Measurements from ENCODE around the gene KNDC1. TPM values are rescaled to one million over a fixed set of nuclear protein-coding genes. Genes with fewer than 3 reads are reported as not detected.

KNDC1 gene
- total and polyA plus RNA-seq, 2 donors (not counting 1 experiment from before 2014, with no cell fraction given) = 0.17 to 0.45 TPM

- DNase-seq (no peak), ATAC-seq (ENCODE audit: low read depth) (peak; percentile 29)
- H3K9me3 ChIP-seq (ENCODE audit: control extremely low read depth in 1 of 3, control insufficient read depth in 2 of 3, insufficient read depth in 1 of 3, low read length in 2 of 3) = peaks cover 0 to 7% (median 0%) of the 10 kb centered on the region in 3 donors
- H3K4me1 ChIP-seq (ENCODE audit: control insufficient read depth in 2 of 2, insufficient read depth in 2 of 2, low read length in 2 of 2) = peaks cover 47 to 51% of the 10 kb centered on the region in 2 donors
- WGBS (ENCODE audit: insufficient coverage) = 8% methylated on average over 42 of the region's 48 CpGs
- peak overlapping the region; percentile 63 for H2AFZ ChIP-seq (ENCODE audit: insufficient read depth, low read depth, low read length, poor library complexity, severe bottlenecking)
- H3K27me3 ChIP-seq (replicated peaks in 1 of 4; ENCODE audit: control extremely low read depth in 1 of 4, control insufficient read depth in 3 of 4, insufficient read depth in 4 of 4, low read length in 3 of 4) = peaks cover 0 to 59% (median 24%) of the 10 kb centered on the region in 4 experiments
- no peaks in the 10 kb centered on the region for H3K9me3 Mint-ChIP-seq (ENCODE audit: insufficient read depth)
- peak overlapping the region; percentile 53 for H3K9ac ChIP-seq (ENCODE audit: low read length)
- CTCF ChIA-PET = no interaction called here
- H3K4me2 ChIP-seq (replicated peaks; ENCODE audit: low read depth, low read length, poor library complexity, severe bottlenecking) = peak overlapping the region; percentile 86
- POLR2A ChIA-PET = no interaction called here
- intact Hi-C loops (cut with micrococcal nuclease) = no loop called here
- no peak overlapping the region for H3K27ac ChIP-seq (ENCODE audit: low read length in 2 of 2)
- peak overlapping the region; percentile 3 for H3K27ac Mint-ChIP-seq
- peak overlapping the region in 3 of 5 experiments; percentile 32 to 55 (median 42) for H3K4me3 ChIP-seq (ENCODE audit: control extremely low read depth in 1 of 5, extremely low read depth in 1 of 5, insufficient read depth in 1 of 5, low read depth in 2 of 5, low read length in 4 of 5)
- H3K4me1 Mint-ChIP-seq = peaks cover 24% of the 10 kb centered on the region
- H3K36me3 ChIP-seq (replicated peaks in 1 of 2; ENCODE audit: control extremely low read depth in 1 of 2, control insufficient read depth in 1 of 2, extremely low read depth in 1 of 2, insufficient read depth in 2 of 2, low read length in 1 of 2) = no peaks in the 10 kb centered on the region
- no peaks in the 10 kb centered on the region for H3K79me2 ChIP-seq (ENCODE audit: control insufficient read depth, insufficient read depth, low read length)
- H4K20me1 ChIP-seq (ENCODE audit: control insufficient read depth, insufficient read depth, low read length, poor library complexity, severe bottlenecking) = peaks cover 4% of the 10 kb centered on the region
- peaks cover 20% of the 10 kb centered on the region for H3K27me3 Mint-ChIP-seq
- TF ChIP-seq CTCF (IDR thresholded peaks at IDR 0.05) (no peak), EZH2 (IDR thresholded peaks at IDR 0.05; ENCODE audit: borderline replicate concordance, insufficient read depth, low read depth, low read length, poor library complexity, severe bottlenecking) (no peak)
- peak overlapping the region; percentile 80 for H3K4me3 Mint-ChIP-seq
Observed at GRCh38 chr10:133235265-133235855, 75.3 kb downstream of the KNDC1 start.

- intact Hi-C loops (cut with micrococcal nuclease) = no loop called here
- Histone ChIP-seq H2AFZ (ENCODE audit: insufficient read depth, low read depth, low read length, poor library complexity, severe bottlenecking) (peak overlapping the region; percentile 63), H3K9me3 (ENCODE audit: control extremely low read depth in 1 of 3, control insufficient read depth in 2 of 3, insufficient read depth in 1 of 3, low read length in 2 of 3) (peaks cover 0 to 7% (median 0%) of the 10 kb centered on the region in 3 donors), H3K36me3 (replicated peaks in 1 of 2; ENCODE audit: control extremely low read depth in 1 of 2, control insufficient read depth in 1 of 2, extremely low read depth in 1 of 2, insufficient read depth in 2 of 2, low read length in 1 of 2) (no peaks in the 10 kb centered on the region), H3K4me3 (ENCODE audit: control extremely low read depth in 1 of 5, extremely low read depth in 1 of 5, insufficient read depth in 1 of 5, low read depth in 2 of 5, low read length in 4 of 5) (peak overlapping the region; percentile 13 to 55 (median 31)), H3K27me3 (replicated peaks in 1 of 4; ENCODE audit: control extremely low read depth in 1 of 4, control insufficient read depth in 3 of 4, insufficient read depth in 4 of 4, low read length in 3 of 4) (peaks cover 0 to 59% (median 24%) of the 10 kb centered on the region in 4 experiments), H3K4me2 (replicated peaks; ENCODE audit: low read depth, low read length, poor library complexity, severe bottlenecking) (peak overlapping the region; percentile 86), H3K4me1 (ENCODE audit: control insufficient read depth in 2 of 2, insufficient read depth in 2 of 2, low read length in 2 of 2) (peaks cover 51 to 52% of the 10 kb centered on the region in 2 donors), H3K79me2 (ENCODE audit: control insufficient read depth, insufficient read depth, low read length) (no peaks in the 10 kb centered on the region), H3K9ac (ENCODE audit: low read length) (peak overlapping the region; percentile 53), H4K20me1 (ENCODE audit: control insufficient read depth, insufficient read depth, low read length, poor library complexity, severe bottlenecking) (peaks cover 4% of the 10 kb centered on the region), H3K27ac (ENCODE audit: low read length in 2 of 2) (no peak overlapping the region)
- H3K27me3 Mint-ChIP-seq = peaks cover 20% of the 10 kb centered on the region
- no peak overlapping the region for H3K27ac Mint-ChIP-seq
- peak overlapping the region; percentile 80 for H3K4me3 Mint-ChIP-seq
- WGBS (ENCODE audit: insufficient coverage) = 3% methylated on average over 18 of the region's 18 CpGs
- ATAC-seq (ENCODE audit: low read depth) (peak; percentile 23), DNase-seq (peak; percentile 56)
- POLR2A ChIA-PET = no interaction called here
- H3K9me3 Mint-ChIP-seq (ENCODE audit: insufficient read depth) = no peaks in the 10 kb centered on the region
- CTCF ChIA-PET = no interaction called here
- H3K4me1 Mint-ChIP-seq = peaks cover 26% of the 10 kb centered on the region
- no peak for TF ChIP-seq EZH2 (IDR thresholded peaks at IDR 0.05; ENCODE audit: borderline replicate concordance, insufficient read depth, low read depth, low read length, poor library complexity, severe bottlenecking)
- TF ChIP-seq CTCF (IDR thresholded peaks at IDR 0.05) = no peak
Observed at GRCh38 chr10:133235932-133236331, 75.9 kb downstream of the KNDC1 start.
